Common myeloid progenitor, CD34-positive (primary cell): ENCODE data around the gene ZNF32.

Experiments
- CTCF ChIA-PET: fragments of 350-600 bp; sonication (Branson Sonifier 250); formaldehyde crosslinking; loops from one replicate; lab custom pipeline; 2021; ENCODE audit warnings: antibody characterized with exemption; lab: Charles Lee
- POLR2A ChIA-PET: fragments of 350-600 bp; sonication (Branson Sonifier 250); formaldehyde crosslinking; loops from one replicate; lab custom pipeline; 2021; ENCODE audit warnings: antibody characterized with exemption; lab: Charles Lee
- DNase-seq, 3 donors: peaks; one replicate each; pipeline versions ENCODE4 v3.0.0 to v3.0.0-alpha.2; 2013
- H3K27ac ChIP-seq, 2 experiments: 1 replicate in 1 of 2; 2 replicates in 1 of 2; pipeline ENCODE4 v1.7.0; 2013; ENCODE audit warnings: inconsistent platforms in 2 of 2, low read length in 2 of 2, mild to moderate bottlenecking in 2 of 2, low read depth in 1 of 2, moderate library complexity in 1 of 2; ENCODE audit not compliant: severe bottlenecking in 2 of 2, insufficient read depth in 1 of 2, poor library complexity in 1 of 2
- H3K27me3 ChIP-seq, 5 experiments: replicated peaks in 2 of 5; 1 replicate in 3 of 5; 2 replicates in 2 of 5; pipeline versions ENCODE4 v1.6.1 to v1.7.0; 2013; ENCODE audit warnings: low read length in 4 of 5, mild to moderate bottlenecking in 2 of 5, moderate library complexity in 2 of 5, inconsistent platforms in 1 of 5; ENCODE audit not compliant: insufficient read depth in 5 of 5, control insufficient read depth in 4 of 5
- H3K36me3 ChIP-seq, 4 experiments: 1 replicate in 2 of 4; 2 replicates in 2 of 4; pipeline versions ENCODE4 v1.6.1 to v1.7.0; 2013; ENCODE audit warnings: low read length in 3 of 4, control low read depth in 1 of 4, mild to moderate bottlenecking in 1 of 4; ENCODE audit not compliant: control insufficient read depth in 4 of 4, insufficient read depth in 4 of 4
- H3K4me1 ChIP-seq, 4 experiments: 1 replicate in 3 of 4; 2 replicates in 1 of 4; pipeline versions ENCODE4 v1.6.1 to v1.7.1; 2013; ENCODE audit warnings: low read length in 3 of 4, mild to moderate bottlenecking in 3 of 4, control low read depth in 1 of 4, inconsistent platforms in 1 of 4, moderate library complexity in 1 of 4; ENCODE audit not compliant: control insufficient read depth in 4 of 4, insufficient read depth in 4 of 4; ENCODE audit errors: control extremely low read depth in 1 of 4
- H3K4me3 ChIP-seq, 7 experiments: 1 replicate in 4 of 7; 2 replicates in 3 of 7; pipeline versions ENCODE4 v1.5.1 to v1.7.0; 2013; ENCODE audit warnings: mild to moderate bottlenecking in 7 of 7, low read length in 6 of 7, moderate library complexity in 6 of 7, inconsistent platforms in 2 of 7, low read depth in 2 of 7, control low read depth in 1 of 7; ENCODE audit not compliant: insufficient read depth in 4 of 7, control insufficient read depth in 1 of 7; ENCODE audit errors: extremely low read depth in 1 of 7
- H3K9me3 ChIP-seq, 5 experiments: 1 replicate in 4 of 5; 2 replicates in 1 of 5; pipeline versions ENCODE4 v1.6.1 to v1.7.1; 2013; ENCODE audit warnings: low read length in 4 of 5, mild to moderate bottlenecking in 2 of 5, inconsistent platforms in 1 of 5, low read depth in 1 of 5, moderate library complexity in 1 of 5; ENCODE audit not compliant: control insufficient read depth in 4 of 5, insufficient read depth in 2 of 5; ENCODE audit errors: control extremely low read depth in 1 of 5
- WGBS: methylation state at CpG from one replicate; pipeline ENCODE4 v1.1.5; 2013; ENCODE audit not compliant: insufficient coverage; 5-methylcytosine and 5-hydroxymethylcytosine counted together

The ZNF32 gene

GRCh38 chr10:43623351-43623750 lies 25.3 kb downstream of the ZNF32 start:
- Histone ChIP-seq H3K27me3 (no peaks in the 10 kb centered on the region), H3K9me3 (peaks cover 1 to 15% (median 6%) of the 10 kb centered on the region in 5 experiments), H3K4me3 (peak overlapping the region in 4 of 7 experiments; percentile 22 to 64 (median 52)), H3K4me1 (peaks cover 0 to 10% (median 2%) of the 10 kb centered on the region in 4 experiments), H3K36me3 (peaks cover 0 to 5% (median 0%) of the 10 kb centered on the region in 4 experiments), H3K27ac (peak overlapping the region in 1 of 2 experiments; percentile 38)
- WGBS, result no CpG with 5 or more reads among the region's 3 CpGs
- ChIA-PET CTCF (no interaction called here), POLR2A (no interaction called here)
- peak; percentile 56 to 86 (median 80) for DNase-seq

GRCh38 chr10:43622038-43622437 lies 26.6 kb downstream of the ZNF32 start:
- CTCF ChIA-PET, result interaction anchor here (1.0 kb wide), 1 partner anchor 27 kb away, joined by 3 read pairs; no protein-coding TSS in a partner anchor
- 69% methylated on average over 2 of the region's 2 CpGs for WGBS
- peaks cover 0 to 10% (median 2%) of the 10 kb centered on the region in 4 experiments for H3K4me1 ChIP-seq
- H3K4me3 ChIP-seq, result peak overlapping the region in 2 of 7 experiments; percentile 0 to 25
- H3K27ac ChIP-seq, result no peak overlapping the region
- DNase-seq, result no peak
- no peaks in the 10 kb centered on the region for H3K27me3 ChIP-seq
- peaks cover 0 to 10% (median 4%) of the 10 kb centered on the region in 4 experiments for H3K36me3 ChIP-seq
- H3K9me3 ChIP-seq, result peaks cover 5 to 26% (median 14%) of the 10 kb centered on the region in 5 experiments
- POLR2A ChIA-PET, result no interaction called here

GRCh38 chr10:43619368-43619767 lies 29.3 kb downstream of the ZNF32 start:
- CTCF ChIA-PET, result no interaction called here
- no peaks in the 10 kb centered on the region for H3K27me3 ChIP-seq
- WGBS, result no CpG with 5 or more reads among the region's 2 CpGs

GRCh38 chr10:43616697-43617370 lies 31.8 kb downstream of the ZNF32 start:
- 85% methylated on average over 4 of the region's 6 CpGs for WGBS
- ChIA-PET POLR2A (no interaction called here), CTCF (interaction anchor here (1.1 kb wide), 1 partner anchor 16 kb away, joined by 3 read pairs; no protein-coding TSS in a partner anchor)
- DNase-seq, result no peak
- H3K4me1 ChIP-seq, result peaks cover 0 to 1% (median 0%) of the 10 kb centered on the region in 4 experiments
- peaks cover 14 to 68% (median 35%) of the 10 kb centered on the region in 5 experiments for H3K9me3 ChIP-seq
- no peak overlapping the region for H3K27ac ChIP-seq
- no peaks in the 10 kb centered on the region for H3K27me3 ChIP-seq
- H3K36me3 ChIP-seq, result peaks cover 13 to 59% (median 30%) of the 10 kb centered on the region in 4 experiments
- no peak overlapping the region for H3K4me3 ChIP-seq

More at GRCh38 chr10:43619368-43619767, 29.3 kb downstream of the ZNF32 start:
- Histone ChIP-seq H3K27ac (no peak overlapping the region), H3K4me1 (peaks cover 0 to 10% (median 2%) of the 10 kb centered on the region in 4 experiments), H3K4me3 (no peak overlapping the region), H3K36me3 (peaks cover 8 to 35% (median 23%) of the 10 kb centered on the region in 4 experiments), H3K9me3 (peaks cover 14 to 46% (median 26%) of the 10 kb centered on the region in 5 experiments)
- no peak for DNase-seq
- POLR2A ChIA-PET, result no interaction called here

GRCh38 chr10:43610636-43611035 lies 38.0 kb downstream of the ZNF32 start:
- POLR2A ChIA-PET, result no interaction called here

GRCh38 chr10:43607199-43607573 lies 41.5 kb downstream of the ZNF32 start:
- Histone ChIP-seq H3K27ac (no peak overlapping the region), H3K4me3 (peak overlapping the region; percentile 62 to 87 (median 72)), H3K4me1 (peaks cover 2 to 12% (median 7%) of the 10 kb centered on the region in 4 experiments), H3K9me3 (peaks cover 0 to 10% (median 3%) of the 10 kb centered on the region in 5 experiments), H3K36me3 (peaks cover 0 to 32% (median 20%) of the 10 kb centered on the region in 4 experiments), H3K27me3 (no peaks in the 10 kb centered on the region)
- 93% methylated on average over 8 of the region's 10 CpGs for WGBS
- no peak for DNase-seq
- ChIA-PET POLR2A (no interaction called here), CTCF (no interaction called here)

More at GRCh38 chr10:43610636-43611035, 38.0 kb downstream of the ZNF32 start:
- peaks cover 2 to 12% (median 7%) of the 10 kb centered on the region in 4 experiments for H3K4me1 ChIP-seq
- CTCF ChIA-PET, result no interaction called here
- peaks cover 8 to 38% (median 13%) of the 10 kb centered on the region in 5 experiments for H3K9me3 ChIP-seq
- peaks cover 8 to 64% (median 33%) of the 10 kb centered on the region in 4 experiments for H3K36me3 ChIP-seq
- H3K27ac ChIP-seq, result no peak overlapping the region
- no peak for DNase-seq
- no peaks in the 10 kb centered on the region for H3K27me3 ChIP-seq
- H3K4me3 ChIP-seq, result no peak overlapping the region
